Fibroblast of skin of scalp (primary cell): ENCODE results near the gene ELL.

Source experiments
- DNase-seq: peaks from one replicate; pipeline ENCODE4 v3.0.0-alpha.2; 2013

The ELL gene

GRCh38 chr19:18469069-18469846 is 52.6 kb downstream of the ELL start:
- peak; percentile 68 for DNase-seq

DNA sequence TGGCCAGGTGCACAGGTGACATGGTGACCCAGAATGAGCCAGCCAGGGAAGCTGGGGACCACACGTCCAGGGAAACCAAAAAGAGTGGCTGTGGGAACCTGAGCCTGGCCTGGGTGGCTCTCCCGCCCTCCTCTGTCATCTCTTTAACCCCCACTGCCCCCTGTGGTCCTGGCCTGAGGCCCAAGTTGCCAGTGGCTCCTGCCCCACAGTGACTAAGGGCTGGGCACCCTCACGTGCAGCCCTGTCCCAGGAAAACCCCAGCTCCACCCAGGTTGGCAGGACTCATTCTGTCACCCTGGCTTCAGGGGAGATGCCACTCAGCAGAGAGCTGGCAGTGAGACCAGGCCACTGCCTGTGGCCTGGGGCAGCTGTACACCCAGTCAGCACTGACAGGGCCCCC is 53.4 kb downstream of the ELL start:
- DNase-seq = no peak

DNA sequence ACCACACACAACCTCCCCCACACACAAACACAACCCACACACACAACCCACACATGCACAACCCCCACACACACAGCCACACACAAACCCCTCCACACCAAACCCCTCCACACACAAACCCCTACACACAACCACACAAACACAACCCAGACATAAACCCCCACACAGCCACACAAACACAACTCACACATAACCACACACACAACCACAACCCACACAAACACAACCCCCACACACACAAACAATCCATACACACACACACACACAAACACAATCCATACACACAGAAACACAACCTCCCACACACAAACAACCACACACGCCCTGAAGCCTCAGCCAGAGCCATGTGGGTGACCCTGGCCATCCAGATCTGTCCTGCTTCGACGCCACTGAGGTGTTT is 53.9 kb downstream of the ELL start:
- DNase-seq = no peak

DNA sequence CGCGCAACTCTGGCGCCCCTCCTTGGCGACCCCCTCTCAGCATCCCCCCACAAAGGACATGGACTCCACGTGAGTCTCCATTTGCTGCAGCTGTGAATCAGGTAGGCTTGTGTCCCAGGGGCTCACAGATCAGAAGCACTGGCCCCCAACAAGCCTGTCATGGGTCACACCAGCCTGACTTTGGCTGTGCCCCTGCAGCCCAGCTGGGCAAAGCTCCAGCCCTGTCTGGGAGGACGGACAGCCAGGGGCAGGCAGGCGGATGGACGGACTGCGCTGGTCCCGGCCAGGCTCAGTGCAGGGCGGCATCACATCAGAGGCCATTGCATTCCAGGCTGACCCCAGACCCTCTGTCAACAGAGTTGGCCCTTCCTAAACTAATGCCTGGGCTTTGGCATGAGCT is 55.5 kb downstream of the ELL start:
- DNase-seq = no peak

DNA sequence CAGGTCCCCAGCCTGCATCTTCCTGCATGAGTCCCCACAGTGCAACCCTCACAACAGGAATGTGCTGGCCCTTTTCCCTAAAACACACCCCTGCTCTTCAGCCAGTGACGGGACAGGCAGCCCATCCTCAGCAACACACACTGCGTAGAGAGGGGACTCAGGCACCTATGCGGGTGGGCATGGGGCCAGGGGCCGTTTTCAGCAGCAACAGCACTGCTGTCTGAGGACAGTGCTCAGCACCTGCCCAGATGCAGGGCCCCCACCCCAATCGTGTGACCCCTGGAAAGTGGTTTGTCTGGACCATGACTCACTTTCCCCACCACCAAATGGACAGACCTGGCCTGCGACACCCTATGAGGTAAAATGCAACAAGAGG is 55.9 kb downstream of the ELL start:
- DNase-seq = no peak

GRCh38 chr19:18465214-18465963 is 56.5 kb downstream of the ELL start:
- DNase-seq = no peak

DNA sequence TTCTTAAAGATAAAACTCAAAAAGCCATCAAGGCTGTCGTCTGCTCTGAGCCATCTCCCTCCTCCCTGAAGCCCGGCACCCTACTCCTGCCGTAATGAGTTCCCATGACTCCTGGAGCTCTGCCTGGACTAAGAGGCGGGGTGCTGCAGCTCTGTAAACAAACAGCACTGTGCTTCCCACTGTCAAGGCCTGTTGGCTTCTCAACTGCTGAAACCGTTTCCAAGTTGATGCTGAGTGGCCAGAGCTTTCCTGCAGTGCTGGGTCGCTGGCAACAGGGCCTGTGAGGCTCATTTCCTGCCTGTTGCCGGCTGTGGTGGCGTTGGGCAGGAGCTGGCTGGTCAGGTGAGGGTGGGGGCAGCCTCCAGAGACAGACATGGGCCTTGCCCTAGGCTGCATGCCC is 57.2 kb downstream of the ELL start:
- peak; percentile 46 for DNase-seq

- no peak for DNase-seq
These were observed 60.4 kb downstream of the ELL start for GRCh38 chr19:18461471-18461870.

DNA sequence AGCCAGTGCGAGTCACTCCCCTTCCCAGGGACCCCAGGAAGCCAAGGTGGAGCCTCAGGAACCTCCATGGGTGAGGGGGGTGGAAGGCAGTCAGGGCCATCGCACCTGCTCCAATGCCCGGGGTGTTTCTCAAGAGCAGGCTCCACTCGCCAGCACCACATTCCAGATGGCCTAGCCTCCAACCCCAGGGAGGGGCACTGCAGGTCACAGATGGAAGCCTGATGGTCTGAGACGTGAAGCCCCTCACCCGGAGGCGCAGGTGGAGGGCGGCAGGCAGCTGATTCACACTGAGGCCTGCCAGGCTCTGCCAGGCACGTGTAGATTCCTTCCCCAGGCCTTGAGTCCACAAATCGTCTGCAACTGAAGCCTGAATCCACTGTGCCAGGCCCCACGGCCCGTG is 61.0 kb downstream of the ELL start:
- DNase-seq = no peak

DNA sequence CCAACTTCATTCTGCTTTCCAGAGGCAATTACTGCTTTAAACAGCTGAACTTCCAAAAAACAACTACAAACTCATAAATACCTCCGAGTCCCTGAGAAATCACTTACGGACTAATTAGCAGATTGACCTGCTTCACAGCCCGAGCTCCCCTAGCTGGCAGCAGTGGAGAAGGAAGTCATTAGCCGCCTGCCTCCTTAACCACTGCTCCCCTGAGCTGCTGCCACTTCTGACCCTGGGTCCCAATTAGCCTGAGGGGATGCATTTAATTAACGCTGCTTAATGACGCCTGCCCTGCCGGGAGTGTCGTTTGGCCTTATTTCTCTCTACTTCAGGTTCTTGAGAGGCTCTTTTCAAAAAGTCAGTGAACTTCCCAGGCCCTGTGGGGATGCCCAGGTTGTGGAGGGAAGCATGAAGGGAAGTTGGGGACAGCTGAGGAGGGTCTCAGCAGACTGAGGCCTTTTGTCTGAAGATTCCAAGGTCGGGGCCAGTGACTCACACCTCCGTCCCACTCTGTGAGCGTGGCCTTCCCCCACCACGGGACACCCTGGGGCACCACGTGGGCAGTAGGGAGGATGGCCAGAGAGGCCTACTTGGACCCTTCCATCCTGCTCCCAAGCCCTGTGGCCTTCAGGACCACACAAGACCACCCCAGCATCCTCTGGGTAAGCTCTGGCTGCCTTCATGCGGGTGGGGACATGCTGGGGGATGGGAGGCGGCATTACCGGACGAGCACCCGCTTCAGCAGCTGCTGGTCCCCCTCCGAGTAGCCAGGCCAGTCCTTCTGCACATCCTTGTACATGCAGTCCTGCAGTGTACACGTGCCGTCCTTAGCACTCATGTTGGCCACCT is 64.2 kb downstream of the ELL start:
- no peak for DNase-seq

DNA sequence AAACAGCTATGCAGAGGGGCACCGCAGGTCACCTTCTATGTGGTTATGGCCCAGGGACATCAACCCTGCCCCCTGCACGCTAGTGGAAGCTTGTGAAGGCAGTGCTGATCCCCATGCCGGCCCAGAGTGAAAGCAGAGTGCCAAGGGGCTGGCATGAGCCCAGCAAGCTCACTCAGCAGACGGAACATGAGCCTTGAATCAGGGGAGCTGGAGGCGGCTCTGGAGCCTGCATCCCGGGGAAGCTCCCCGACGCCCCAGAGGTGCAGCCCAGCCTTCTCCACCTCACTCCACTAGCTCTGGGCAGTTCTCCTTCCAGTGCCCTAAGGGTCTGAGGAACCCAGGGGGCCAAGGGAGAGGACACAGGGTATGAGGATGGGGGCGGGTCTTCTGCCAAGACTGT is 64.9 kb downstream of the ELL start:
- no peak for DNase-seq

DNA sequence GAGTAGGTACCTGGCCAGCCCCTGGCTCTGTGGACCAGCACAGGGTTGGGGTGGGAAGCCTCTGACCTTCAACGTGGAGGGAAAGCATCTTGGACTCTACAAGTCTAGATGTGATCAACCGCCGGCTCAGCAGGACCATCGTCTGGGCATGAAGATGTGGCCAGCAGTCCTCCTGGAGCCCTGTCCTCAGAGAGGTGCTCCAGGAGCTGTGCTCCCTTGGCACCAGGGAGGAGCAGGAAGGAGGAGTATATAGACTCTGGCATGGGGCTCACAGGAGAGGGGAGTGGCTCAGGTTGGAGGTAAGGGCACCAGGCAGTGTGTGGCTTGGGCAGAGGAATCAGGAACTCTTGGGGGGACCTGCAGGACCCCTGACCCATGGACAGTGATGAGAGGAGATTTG is 65.6 kb downstream of the ELL start:
- no peak for DNase-seq

DNA sequence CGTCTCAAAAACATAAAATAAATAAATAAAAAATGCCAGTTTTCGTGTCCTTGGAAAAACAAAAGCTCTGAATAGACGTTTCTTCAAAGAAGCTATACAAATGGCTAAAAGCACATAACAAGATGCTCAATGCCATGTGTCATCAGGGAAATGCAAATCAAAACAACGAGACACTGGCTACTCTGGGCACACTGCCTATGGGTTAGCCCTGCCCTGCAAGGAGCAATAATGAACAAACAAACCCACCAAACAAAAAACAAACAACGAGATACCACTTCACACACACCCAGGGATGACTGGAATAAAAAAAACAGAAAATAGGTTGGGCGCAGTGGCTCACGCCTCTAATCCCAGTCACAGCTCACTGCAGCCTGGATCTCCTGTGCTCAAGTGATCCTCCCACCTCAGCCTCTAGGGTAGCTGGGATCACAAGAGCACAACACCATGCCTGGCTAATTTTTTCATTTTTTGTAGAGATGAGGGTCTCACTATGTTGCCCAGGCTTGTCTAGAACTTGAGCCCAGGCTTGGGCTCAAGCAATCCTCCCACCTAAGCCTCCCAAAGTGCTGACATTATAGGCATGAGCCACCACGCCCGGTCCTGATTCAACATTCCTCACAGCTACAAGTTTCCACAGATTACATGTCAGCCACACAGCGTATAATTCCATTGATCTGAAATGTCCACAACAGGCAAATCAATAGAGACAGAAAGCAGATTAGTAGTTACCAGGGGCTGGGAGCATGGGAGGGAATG is 68.4 kb downstream of the ELL start:
- DNase-seq = peak; percentile 52

DNA sequence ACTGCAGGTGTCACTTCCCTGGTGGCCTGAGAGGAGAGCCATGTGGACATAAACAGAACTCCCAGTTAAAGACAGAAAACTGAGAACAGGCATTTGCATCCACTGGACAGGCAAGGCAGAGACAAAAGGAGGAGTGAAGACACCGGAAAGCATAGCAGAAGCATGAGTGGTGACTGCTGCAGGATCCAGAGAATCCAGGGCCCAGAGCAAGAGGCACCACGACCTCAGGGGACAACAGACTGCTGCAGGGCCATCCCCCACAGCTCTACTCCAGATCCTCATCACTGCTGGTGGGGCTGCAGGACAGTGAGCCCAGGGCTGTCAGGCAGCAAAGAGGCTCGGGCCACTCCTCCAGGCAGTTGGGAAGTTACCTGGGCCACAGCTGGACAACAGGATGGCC is 69.5 kb downstream of the ELL start:
- no peak for DNase-seq

DNA sequence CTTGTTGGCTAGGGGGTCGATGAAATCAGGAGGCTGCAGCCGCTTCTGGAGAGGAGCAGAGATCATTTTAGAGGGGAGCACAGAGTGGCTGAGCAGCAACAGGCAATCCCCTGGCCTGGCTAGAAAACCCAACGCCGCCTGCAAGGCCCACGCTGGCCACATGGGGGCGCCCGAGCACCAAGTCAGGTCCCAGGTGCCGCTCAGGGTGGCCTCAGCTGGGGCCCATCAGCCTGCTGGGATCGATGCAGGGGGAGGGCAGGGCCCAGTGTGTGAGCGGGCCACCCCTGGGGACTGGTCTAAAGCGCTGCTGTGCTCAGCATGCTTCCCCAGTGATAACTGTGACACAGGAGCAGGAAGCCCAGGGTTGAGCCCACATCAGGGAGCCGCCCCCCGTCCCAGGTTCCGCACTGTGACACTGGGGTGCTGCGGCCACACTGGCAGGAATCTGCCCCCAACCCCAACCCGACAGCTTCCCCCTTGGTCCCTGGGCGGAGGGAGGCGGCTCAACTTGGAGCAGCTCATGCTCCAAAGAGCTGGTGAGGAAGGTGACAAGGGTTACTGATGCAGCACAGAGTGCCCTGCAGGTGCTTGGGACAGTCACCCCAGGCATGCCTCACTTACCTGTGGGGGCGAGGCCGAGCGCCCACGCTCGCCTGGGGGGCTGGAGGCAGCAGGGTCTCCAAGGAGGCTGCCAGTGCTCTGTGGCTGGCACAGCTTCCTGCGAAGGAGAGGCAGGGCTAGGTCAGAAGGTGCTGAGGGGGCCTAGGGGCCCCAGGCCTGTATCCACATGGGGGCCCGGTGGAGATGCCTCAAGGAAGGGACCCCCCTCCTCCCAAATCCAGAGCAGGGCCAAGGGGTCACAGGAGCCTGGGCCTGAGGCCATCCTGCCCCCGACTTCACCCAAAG is 70.7 kb downstream of the ELL start:
- peak; percentile 79 for DNase-seq

GRCh38 chr19:18450021-18450930 is 71.6 kb downstream of the ELL start:
- DNase-seq = no peak

DNA sequence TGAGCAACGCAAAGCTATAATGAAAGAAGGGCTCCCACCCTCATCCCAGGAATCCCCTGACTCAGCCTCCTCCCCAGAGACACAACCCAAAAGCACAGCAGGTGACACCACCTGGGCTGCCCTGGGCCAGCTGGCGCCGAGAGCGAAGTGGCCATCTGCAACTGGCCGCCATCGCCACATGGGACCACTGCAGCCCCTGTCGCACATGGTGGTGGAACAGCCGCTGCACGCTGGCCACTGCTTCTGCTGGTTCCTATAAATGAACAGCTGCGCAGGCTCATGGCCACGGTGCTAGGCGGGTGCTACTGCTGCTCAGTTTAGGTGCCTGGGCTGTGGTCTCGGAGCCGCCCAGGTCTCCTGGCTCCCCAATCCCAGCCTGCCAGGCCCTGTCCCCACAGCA is 72.3 kb downstream of the ELL start:
- DNase-seq = no peak

- no peak for DNase-seq
These were observed 75.0 kb downstream of the ELL start for GRCh38 chr19:18446811-18447359.

GRCh38 chr19:18446145-18446810 is 75.6 kb downstream of the ELL start:
- no peak for DNase-seq
